Smooth muscle cell (in vitro differentiated cells): ENCODE measurements around the gene PITRM1. TPM values are rescaled to one million over a fixed set of nuclear protein-coding genes. Genes with fewer than 3 reads are reported as not detected.
"Not testable (repeated sequence)": the region's sequence is repeated elsewhere in the genome, so short reads cannot be mapped to it uniquely, and the experiment has no call there.

ENCODE experiments used
- DNase-seq: peaks from one replicate; lab custom pipeline; 2025; ENCODE audit not compliant: unreplicated experiment; lab: John Stamatoyannopoulos, UW
- H2AFZ ChIP-seq: fragments of 200-600 bp; sonication (generic); 2 replicates; pipeline ENCODE4 v1.6.0; 2016; ENCODE audit warnings: antibody characterized with exemption, low read depth, mild to moderate bottlenecking
- H3F3A ChIP-seq: fragments of 200-600 bp; sonication (generic); 2 replicates; pipeline ENCODE4 v1.6.0; 2017; ENCODE audit warnings: antibody characterized with exemption, low read depth
- H3K27ac ChIP-seq: fragments of 200-600 bp; sonication (generic); 2 replicates; pipeline ENCODE4 v1.5.1; 2016; ENCODE audit warnings: low read depth, mild to moderate bottlenecking
- H3K27me3 ChIP-seq: fragments of 200-600 bp; sonication (generic); 2 replicates; pipeline ENCODE4 v1.6.1; 2016; ENCODE audit warnings: low read depth, mild to moderate bottlenecking
- H3K36me3 ChIP-seq: fragments of 200-600 bp; sonication (generic); 2 replicates; pipeline ENCODE4 v1.5.1; 2016; ENCODE audit warnings: low read depth
- H3K4me1 ChIP-seq: fragments of 200-600 bp; sonication (generic); 2 replicates; pipeline ENCODE4 v1.5.1; 2016; ENCODE audit warnings: low read depth
- H3K4me2 ChIP-seq: fragments of 200-600 bp; sonication (generic); 2 replicates; pipeline ENCODE4 v1.6.0; 2016; ENCODE audit warnings: mild to moderate bottlenecking
- H3K4me3 ChIP-seq: fragments of 200-600 bp; sonication (generic); 2 replicates; pipeline ENCODE4 v1.5.1; 2016; ENCODE audit warnings: mild to moderate bottlenecking
- H3K79me2 ChIP-seq: fragments of 200-600 bp; sonication (generic); 2 replicates; pipeline ENCODE4 v1.6.0; 2016; ENCODE audit warnings: low read depth, mild to moderate bottlenecking
- H3K9ac ChIP-seq: fragments of 200-600 bp; sonication (generic); 2 replicates; pipeline ENCODE4 v1.6.0; 2016; ENCODE audit warnings: low read depth
- H3K9me3 ChIP-seq: fragments of 200-600 bp; sonication (generic); replicated peaks from 2 replicates; pipeline ENCODE4 v1.5.1; 2016; ENCODE audit warnings: low read depth
- H4K20me1 ChIP-seq: fragments of 200-600 bp; sonication (generic); 2 replicates; pipeline ENCODE4 v1.6.0; 2016; ENCODE audit warnings: low read depth
- CTCF ChIP-seq: fragments of 200-600 bp; sonication (generic); IDR thresholded peaks from 2 replicates; pipeline ENCODE4 v1.5.1; 2017; ENCODE audit warnings: borderline replicate concordance, mild to moderate bottlenecking, antibody characterized with exemption; ENCODE audit not compliant: insufficient read depth, poor library complexity, severe bottlenecking
- WGBS: methylation state at CpG from one replicate; pipeline ENCODE4 v1.1.7; 2016; ENCODE audit warnings: low lambda C conversion rate; 5-methylcytosine and 5-hydroxymethylcytosine counted together
- polyA plus RNA-seq: library from polyadenylated mRNA; unstranded; fragments of >200 nt; fragmentation: Nextera tagmentation; extraction: Ambion mirVana; gene quantifications from 2 replicates; pipeline ENCODE4 v1.2.1, GENCODE V29; 2016
- total RNA-seq: library from RNA; depleted of rRNA; stranded (reverse); fragments of >200 nt; gene quantifications from 2 replicates; pipeline ENCODE4 v1.2.3, GENCODE V29; 2014

PITRM1 gene
- total and polyA plus RNA-seq, 2 experiments from 2014 or later: 49.2 to 61.3 TPM

- Histone ChIP-seq H3F3A (peaks cover 18% of the 10 kb centered on the region), H3K4me3 (no peak overlapping the region), H3K9me3 (no peaks in the 10 kb centered on the region), H3K4me1 (peaks cover 3% of the 10 kb centered on the region), H3K27me3 (no peaks in the 10 kb centered on the region), H3K79me2 (no peaks in the 10 kb centered on the region), H3K9ac (no peak overlapping the region), H3K4me2 (no peak overlapping the region), H2AFZ (no peak overlapping the region), H3K27ac (no peak overlapping the region), H3K36me3 (no peaks in the 10 kb centered on the region), H4K20me1 (no peaks in the 10 kb centered on the region)
- TF ChIP-seq CTCF: no peak
- DNase-seq: no peak
These were observed 48.3 kb upstream of the PITRM1 start for GRCh38 chr10:3220853-3221252.

GRCh38 chr10:3219021-3219628 is 46.5 kb upstream of the PITRM1 start:
- not testable (repeated sequence) for H3K36me3 ChIP-seq, H3K4me1 ChIP-seq, H3K9ac ChIP-seq, H3K79me2 ChIP-seq, H3K9me3 ChIP-seq, H3K27me3 ChIP-seq, H3K27ac ChIP-seq, DNase-seq, H3K4me3 ChIP-seq, H4K20me1 ChIP-seq, H3K4me2 ChIP-seq, H2AFZ ChIP-seq
- 95% methylated on average over 5 of the region's 5 CpGs for WGBS
- H3F3A ChIP-seq: peaks cover 15% of the 10 kb centered on the region

GRCh38 chr10:3217853-3218252 is 45.3 kb upstream of the PITRM1 start:
- Histone ChIP-seq H3K27ac (no peak overlapping the region), H3K4me2 (no peak overlapping the region), H3K4me1 (no peaks in the 10 kb centered on the region), H3K27me3 (no peaks in the 10 kb centered on the region), H3K9me3 (no peaks in the 10 kb centered on the region), H2AFZ (no peak overlapping the region), H3K36me3 (no peaks in the 10 kb centered on the region), H3F3A (peaks cover 8% of the 10 kb centered on the region), H3K4me3 (no peak overlapping the region), H4K20me1 (no peaks in the 10 kb centered on the region), H3K9ac (no peak overlapping the region), H3K79me2 (no peaks in the 10 kb centered on the region)
- TF ChIP-seq CTCF: no peak
- DNase-seq: no peak
- WGBS: 86% methylated on average over 12 of the region's 12 CpGs

GRCh38 chr10:3217301-3217700 is 44.7 kb upstream of the PITRM1 start:
- H2AFZ ChIP-seq: no peak overlapping the region
- H3K27me3 ChIP-seq: no peaks in the 10 kb centered on the region
- H3K9me3 ChIP-seq: no peaks in the 10 kb centered on the region
- no peaks in the 10 kb centered on the region for H3K4me1 ChIP-seq
- no peak overlapping the region for H3K4me2 ChIP-seq
- no peaks in the 10 kb centered on the region for H3K79me2 ChIP-seq
- no peaks in the 10 kb centered on the region for H4K20me1 ChIP-seq
- no peak for DNase-seq
- no peaks in the 10 kb centered on the region for H3K36me3 ChIP-seq
- H3K9ac ChIP-seq: no peak overlapping the region
- no peak overlapping the region for H3K4me3 ChIP-seq
- 64% methylated on average over 2 of the region's 2 CpGs for WGBS
- TF ChIP-seq CTCF: no peak
- H3K27ac ChIP-seq: no peak overlapping the region
- peaks cover 3% of the 10 kb centered on the region for H3F3A ChIP-seq
